CD4-positive, alpha-beta T cell (primary cell): ENCODE data around the gene RHBDF1. TPM values are rescaled to one million over a fixed set of nuclear protein-coding genes. Genes with fewer than 3 reads are reported as not detected.
A peak's percentile ranks its signal among the peaks of the same experiment; 100 is the strongest.

Experiments
- ATAC-seq: fragments of 200-7000 bp; cut with Tn5 transposase; one replicate; pipeline ENCODE4 v1.10.0; 2022; ENCODE audit warnings: mild to moderate bottlenecking; ENCODE audit not compliant: poor library complexity
- CTCF ChIA-PET: fragments of 350-600 bp; sonication (Branson Sonifier 250); formaldehyde crosslinking; loops from one replicate; lab custom pipeline; 2021; ENCODE audit warnings: antibody characterized with exemption, inconsistent platforms; lab: Charles Lee
- POLR2A ChIA-PET: fragments of 350-600 bp; sonication (Branson Sonifier 250); formaldehyde crosslinking; loops from one replicate; lab custom pipeline; 2021; ENCODE audit warnings: antibody characterized with exemption, inconsistent platforms; lab: Charles Lee
- DNase-seq, 14 experiments: peaks; one replicate each; pipeline ENCODE4 v3.0.0-alpha.2; 2013 to 2020; ENCODE audit warnings: mixed read lengths in 2 of 14
- H3K27ac ChIP-seq, 2 donors: one replicate each; pipeline versions ENCODE4 v1.5.1 to v1.7.0; 2013; ENCODE audit warnings: low read length in 2 of 2, low read depth in 1 of 2, mild to moderate bottlenecking in 1 of 2
- H3K27me3 ChIP-seq, 2 experiments: 1 replicate in 1 of 2; 2 replicates in 1 of 2; pipeline versions ENCODE4 v1.6.1 to v1.7.0; 2013; ENCODE audit warnings: low read length in 2 of 2, control low read depth in 1 of 2, mild to moderate bottlenecking in 1 of 2, moderate library complexity in 1 of 2; ENCODE audit not compliant: insufficient read depth in 2 of 2, control insufficient read depth in 1 of 2
- H3K36me3 ChIP-seq: one replicate; pipeline ENCODE4 v1.6.1; 2013; ENCODE audit warnings: low read length, control low read depth; ENCODE audit not compliant: insufficient read depth
- H3K4me1 ChIP-seq: one replicate; pipeline ENCODE4 v1.6.1; 2013; ENCODE audit warnings: low read length, control low read depth; ENCODE audit not compliant: insufficient read depth
- H3K4me3 ChIP-seq: one replicate; pipeline ENCODE4 v1.5.1; 2013; ENCODE audit warnings: mild to moderate bottlenecking, low read length, moderate library complexity
- H3K9me3 ChIP-seq, 2 experiments: 1 replicate in 1 of 2; 2 replicates in 1 of 2; pipeline versions ENCODE4 v1.6.1 to v1.7.0; 2013; ENCODE audit warnings: low read length in 2 of 2, mild to moderate bottlenecking in 2 of 2, control low read depth in 1 of 2, moderate library complexity in 1 of 2; ENCODE audit not compliant: control insufficient read depth in 1 of 2, insufficient read depth in 1 of 2
- H3K27ac Mint-ChIP-seq: one replicate; pipeline ENCODE4 v1.8.0; 2020; ENCODE audit warnings: mixed read lengths
- H3K27me3 Mint-ChIP-seq: one replicate; pipeline ENCODE4 v1.8.0; 2021; ENCODE audit warnings: mixed read lengths
- H3K36me3 Mint-ChIP-seq: one replicate; pipeline ENCODE4 v1.8.0; 2021; ENCODE audit warnings: low read depth, mixed read lengths
- H3K4me1 Mint-ChIP-seq: one replicate; pipeline ENCODE4 v1.8.0; 2021; ENCODE audit warnings: low read depth, mixed read lengths
- H3K4me3 Mint-ChIP-seq: one replicate; pipeline ENCODE4 v1.8.0; 2020; ENCODE audit warnings: mild to moderate bottlenecking, mixed read lengths
- H3K9me3 Mint-ChIP-seq: one replicate; pipeline ENCODE4 v1.8.0; 2020; ENCODE audit warnings: mixed read lengths
- intact Hi-C, 2 experiments: fragments of 100-400 bp; cut with DNase I in 1 of 2; cut with micrococcal nuclease in 1 of 2; formaldehyde crosslinking; loops; one replicate each; pipeline versions ENCODE4 v1.15.1 to v1.9.0; 2023 to 2025; cut with DNase I, micrococcal nuclease
- total RNA-seq, 174 experiments: library from RNA in 2 of 174; stranded (reverse) in 2 of 174; gene quantifications; one replicate each; pipeline ENCODE4 v1.2.3 and lab custom pipeline; 2021 to 2026
- TF ChIP-seq, protein P1 (sequence below): fragments of 200-600 bp; IDR thresholded peaks from one replicate; pipeline ENCODE4 v1.8.0; 2022; ENCODE audit warnings: antibody characterized with exemption, mild to moderate bottlenecking

Gene RHBDF1
- total RNA-seq, 2 experiments from 2014 or later, result 0.33 to 0.34 TPM

DNA sequence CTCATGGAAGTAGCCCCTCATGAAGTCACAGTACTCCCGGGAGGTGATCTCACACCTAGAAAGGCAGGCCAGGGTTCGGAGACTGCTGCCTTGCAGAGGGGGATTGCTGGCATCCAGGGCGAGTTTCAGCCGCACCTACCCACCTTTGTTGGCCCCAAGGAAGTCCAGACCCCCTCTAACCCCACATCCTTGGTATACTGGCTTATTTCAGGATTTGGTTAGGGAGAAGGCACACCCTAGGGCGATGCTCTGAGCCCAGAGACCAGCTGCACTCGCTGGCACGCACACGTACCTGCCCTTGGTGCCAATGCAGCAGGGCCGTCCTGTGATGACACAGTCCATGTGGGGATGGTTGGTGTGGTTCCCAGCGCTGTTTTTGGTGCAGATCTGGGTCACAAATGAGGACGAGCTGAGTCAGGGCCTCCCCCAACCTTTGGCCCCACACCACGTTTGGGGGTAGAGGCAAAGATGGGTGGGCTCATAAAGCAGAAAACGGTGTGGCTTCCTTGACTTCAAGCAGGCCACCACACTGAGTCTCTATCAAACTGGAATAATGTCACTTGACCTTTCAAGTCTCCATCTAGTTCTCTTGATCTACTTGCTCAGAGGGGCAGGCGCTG, 12.9 kb downstream of the RHBDF1 start:
- no peak overlapping the region for H3K27ac Mint-ChIP-seq
- POLR2A ChIA-PET, result no interaction called here

DNA sequence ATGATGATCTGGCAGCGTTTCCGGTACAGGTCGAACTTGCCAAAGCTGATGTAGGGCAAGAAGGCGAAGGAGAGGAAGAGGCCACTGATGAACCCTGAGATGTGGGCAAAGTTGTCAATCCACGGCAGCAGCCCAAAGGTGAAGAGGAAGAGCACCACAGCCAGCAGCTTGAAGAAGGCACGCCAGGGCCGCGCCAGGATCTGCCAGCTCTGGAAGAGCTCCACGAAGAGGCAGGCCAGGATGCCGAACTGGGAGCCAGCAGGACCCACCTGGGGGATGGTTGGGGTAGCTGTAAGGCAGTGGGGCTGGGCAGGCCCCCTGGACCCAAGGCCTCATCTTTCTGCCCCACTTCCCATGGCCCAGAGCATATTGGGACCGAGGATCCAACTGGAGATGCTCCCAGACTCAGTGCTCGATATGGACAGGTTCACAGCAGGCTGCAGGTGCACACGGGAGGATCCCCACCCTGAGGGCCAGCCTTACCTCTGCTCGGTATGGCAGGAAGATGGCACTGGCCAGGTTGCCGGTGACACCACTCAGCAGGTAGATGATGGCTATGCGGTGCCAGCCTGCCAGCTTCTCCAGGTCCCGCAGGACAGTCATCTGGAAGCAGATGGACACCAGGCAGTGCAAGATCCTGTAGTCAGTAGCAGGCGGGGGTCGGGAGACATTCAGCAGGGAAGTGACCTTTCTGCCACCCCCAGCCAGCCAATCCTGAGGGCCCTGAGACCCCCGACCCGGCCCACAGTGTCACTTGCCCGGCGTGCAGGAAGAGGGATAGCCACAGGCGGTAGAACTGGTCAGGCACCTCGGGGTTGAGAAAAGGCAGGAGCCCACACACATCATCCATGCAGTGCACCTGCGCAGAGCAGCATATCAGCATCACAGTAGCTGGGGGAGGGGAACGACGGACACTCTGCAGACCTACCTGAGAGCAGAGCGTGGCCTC, 13.7 kb downstream of the RHBDF1 start:
- DNase-seq, result no peak
- Mint-ChIP-seq H3K4me3 (no peak overlapping the region), H3K9me3 (no peaks in the 10 kb centered on the region), H3K27me3 (no peaks in the 10 kb centered on the region), H3K4me1 (peaks cover 5% of the 10 kb centered on the region), H3K36me3 (peaks cover 2% of the 10 kb centered on the region), H3K27ac (no peak overlapping the region)
- no peak for ATAC-seq
- ChIA-PET POLR2A (no interaction called here), CTCF (no interaction called here)
- intact Hi-C loops, result no loop called here
- Histone ChIP-seq H3K36me3 (peaks cover 17% of the 10 kb centered on the region), H3K27me3 (no peaks in the 10 kb centered on the region), H3K9me3 (no peaks in the 10 kb centered on the region), H3K4me3 (no peak overlapping the region), H3K4me1 (peaks cover 8% of the 10 kb centered on the region), H3K27ac (no peak overlapping the region)
- TF ChIP-seq, protein P1, sequence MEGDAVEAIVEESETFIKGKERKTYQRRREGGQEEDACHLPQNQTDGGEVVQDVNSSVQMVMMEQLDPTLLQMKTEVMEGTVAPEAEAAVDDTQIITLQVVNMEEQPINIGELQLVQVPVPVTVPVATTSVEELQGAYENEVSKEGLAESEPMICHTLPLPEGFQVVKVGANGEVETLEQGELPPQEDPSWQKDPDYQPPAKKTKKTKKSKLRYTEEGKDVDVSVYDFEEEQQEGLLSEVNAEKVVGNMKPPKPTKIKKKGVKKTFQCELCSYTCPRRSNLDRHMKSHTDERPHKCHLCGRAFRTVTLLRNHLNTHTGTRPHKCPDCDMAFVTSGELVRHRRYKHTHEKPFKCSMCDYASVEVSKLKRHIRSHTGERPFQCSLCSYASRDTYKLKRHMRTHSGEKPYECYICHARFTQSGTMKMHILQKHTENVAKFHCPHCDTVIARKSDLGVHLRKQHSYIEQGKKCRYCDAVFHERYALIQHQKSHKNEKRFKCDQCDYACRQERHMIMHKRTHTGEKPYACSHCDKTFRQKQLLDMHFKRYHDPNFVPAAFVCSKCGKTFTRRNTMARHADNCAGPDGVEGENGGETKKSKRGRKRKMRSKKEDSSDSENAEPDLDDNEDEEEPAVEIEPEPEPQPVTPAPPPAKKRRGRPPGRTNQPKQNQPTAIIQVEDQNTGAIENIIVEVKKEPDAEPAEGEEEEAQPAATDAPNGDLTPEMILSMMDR, result no peak

More for the DNA sequence above, 12.9 kb downstream of the RHBDF1 start:
- Mint-ChIP-seq H3K36me3 (no peaks in the 10 kb centered on the region), H3K9me3 (no peaks in the 10 kb centered on the region), H3K27me3 (no peaks in the 10 kb centered on the region), H3K4me1 (no peaks in the 10 kb centered on the region), H3K4me3 (no peak overlapping the region)
- Histone ChIP-seq H3K4me3 (no peak overlapping the region), H3K9me3 (no peaks in the 10 kb centered on the region), H3K27ac (no peak overlapping the region), H3K4me1 (peaks cover under 1% of the 10 kb centered on the region), H3K27me3 (no peaks in the 10 kb centered on the region), H3K36me3 (peaks cover 17% of the 10 kb centered on the region)
- intact Hi-C loops, result no loop called here
- ATAC-seq (no peak), DNase-seq (no peak)
- CTCF ChIA-PET, result no interaction called here
- TF ChIP-seq, protein P1, result no peak

DNA sequence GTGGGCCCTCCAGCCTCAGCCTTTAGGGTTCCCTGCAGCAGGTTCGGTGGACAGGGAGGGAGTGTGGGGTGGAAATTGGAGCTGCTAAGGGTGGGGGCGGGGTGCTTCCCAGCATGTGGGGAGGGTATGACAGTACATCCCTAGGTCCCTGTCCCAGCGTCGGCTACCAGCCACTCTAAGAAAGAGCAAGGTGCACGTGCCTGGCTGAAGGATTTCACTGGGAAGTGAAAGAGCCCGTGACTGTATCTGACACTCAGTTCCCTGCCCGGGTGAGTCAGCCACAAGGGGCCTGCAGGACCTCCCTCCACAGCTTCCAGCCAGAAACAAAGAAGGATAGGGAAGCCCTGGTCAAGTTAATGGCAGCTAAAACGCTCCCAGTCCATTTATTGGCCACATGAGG, 14.7 kb downstream of the RHBDF1 start:
- DNase-seq (peak in 1 of 14 experiments; percentile 36), ATAC-seq (no peak)
- Mint-ChIP-seq H3K36me3 (peaks cover 10% of the 10 kb centered on the region), H3K9me3 (no peaks in the 10 kb centered on the region), H3K4me3 (no peak overlapping the region), H3K27ac (no peak overlapping the region), H3K27me3 (no peaks in the 10 kb centered on the region), H3K4me1 (peaks cover 15% of the 10 kb centered on the region)
- ChIA-PET POLR2A (no interaction called here), CTCF (interaction anchor here (0.6 to 1.3 kb wide), 2 partner anchors 8 to 187 kb away, joined by 4 to 5 read pairs; no protein-coding TSS in a partner anchor)
- H3K27ac ChIP-seq, result no peak overlapping the region
- no peaks in the 10 kb centered on the region for H3K9me3 ChIP-seq
- H3K36me3 ChIP-seq, result peaks cover 17% of the 10 kb centered on the region
- peaks cover 11% of the 10 kb centered on the region for H3K4me1 ChIP-seq
- H3K27me3 ChIP-seq, result no peaks in the 10 kb centered on the region
- intact Hi-C loops, result no loop called here
- no peak overlapping the region for H3K4me3 ChIP-seq
- TF ChIP-seq, protein P1, result no peak
